Stimulated activated naive CD8-positive, alpha-beta T cell treated with anti-CD3 and anti-CD28 coated beads, Interleukin-15, Interleukin-2, amounts not matched to agents 100 ng/mL and 50 ng/mL, for 24 hours (primary cell): ENCODE data around the gene RTN3.

Experiments
- H3K27ac Mint-ChIP-seq: one replicate; pipeline ENCODE4 v1.8.0; 2021; ENCODE audit warnings: mild to moderate bottlenecking, mixed read lengths
- H3K27me3 Mint-ChIP-seq: one replicate; pipeline ENCODE4 v1.8.0; 2021; ENCODE audit warnings: mixed read lengths
- H3K36me3 Mint-ChIP-seq: one replicate; pipeline ENCODE4 v1.8.0; 2021; ENCODE audit warnings: low read depth, mixed read lengths
- H3K4me1 Mint-ChIP-seq: one replicate; pipeline ENCODE4 v1.8.0; 2021; ENCODE audit warnings: low read depth, mixed read lengths
- H3K4me3 Mint-ChIP-seq: one replicate; pipeline ENCODE4 v1.8.0; 2021; ENCODE audit warnings: mild to moderate bottlenecking, mixed read lengths
- H3K9me3 Mint-ChIP-seq: one replicate; pipeline ENCODE4 v1.8.0; 2021; ENCODE audit warnings: mixed read lengths

Gene RTN3

GRCh38 chr11:63705526-63705925, 24.2 kb downstream of the RTN3 start:
- Mint-ChIP-seq H3K27ac (no peak overlapping the region), H3K4me1 (peaks cover 8% of the 10 kb centered on the region), H3K36me3 (peaks cover 3% of the 10 kb centered on the region), H3K27me3 (no peaks in the 10 kb centered on the region), H3K4me3 (no peak overlapping the region), H3K9me3 (no peaks in the 10 kb centered on the region)

DNA sequence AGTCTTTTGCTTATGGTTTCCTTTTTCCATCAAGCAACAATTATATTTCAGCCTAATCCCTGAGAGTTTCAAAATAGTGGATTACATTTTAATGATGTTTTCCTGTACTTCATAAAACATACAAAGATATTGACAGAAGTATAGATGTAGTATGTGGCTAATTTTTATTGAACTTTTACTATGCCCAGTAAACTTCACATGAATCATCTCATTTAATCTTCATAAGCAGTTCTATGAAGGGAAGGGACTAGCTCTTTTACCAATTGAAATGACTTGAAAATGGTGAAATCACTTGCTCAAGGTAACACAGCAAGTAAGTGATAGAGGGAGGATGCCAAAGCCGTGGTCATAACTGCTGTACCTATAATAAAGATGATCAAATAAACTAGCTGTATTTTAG, 27.5 kb downstream of the RTN3 start:
- Mint-ChIP-seq H3K4me1 (peaks cover 4% of the 10 kb centered on the region), H3K27ac (no peak overlapping the region), H3K9me3 (no peaks in the 10 kb centered on the region), H3K36me3 (no peaks in the 10 kb centered on the region), H3K4me3 (no peak overlapping the region), H3K27me3 (no peaks in the 10 kb centered on the region)

GRCh38 chr11:63709336-63709884, 28.1 kb downstream of the RTN3 start:
- H3K36me3 Mint-ChIP-seq: no peaks in the 10 kb centered on the region
- H3K27me3 Mint-ChIP-seq: no peaks in the 10 kb centered on the region
- peaks cover 4% of the 10 kb centered on the region for H3K4me1 Mint-ChIP-seq
- H3K27ac Mint-ChIP-seq: no peak overlapping the region
- H3K4me3 Mint-ChIP-seq: no peak overlapping the region
- H3K9me3 Mint-ChIP-seq: no peaks in the 10 kb centered on the region

- H3K27me3 Mint-ChIP-seq: no peaks in the 10 kb centered on the region
- no peaks in the 10 kb centered on the region for H3K36me3 Mint-ChIP-seq
- no peak overlapping the region for H3K4me3 Mint-ChIP-seq
- no peaks in the 10 kb centered on the region for H3K9me3 Mint-ChIP-seq
- H3K4me1 Mint-ChIP-seq: peaks cover 4% of the 10 kb centered on the region
- no peak overlapping the region for H3K27ac Mint-ChIP-seq
These were observed 29.3 kb downstream of the RTN3 start for GRCh38 chr11:63710476-63711217.

DNA sequence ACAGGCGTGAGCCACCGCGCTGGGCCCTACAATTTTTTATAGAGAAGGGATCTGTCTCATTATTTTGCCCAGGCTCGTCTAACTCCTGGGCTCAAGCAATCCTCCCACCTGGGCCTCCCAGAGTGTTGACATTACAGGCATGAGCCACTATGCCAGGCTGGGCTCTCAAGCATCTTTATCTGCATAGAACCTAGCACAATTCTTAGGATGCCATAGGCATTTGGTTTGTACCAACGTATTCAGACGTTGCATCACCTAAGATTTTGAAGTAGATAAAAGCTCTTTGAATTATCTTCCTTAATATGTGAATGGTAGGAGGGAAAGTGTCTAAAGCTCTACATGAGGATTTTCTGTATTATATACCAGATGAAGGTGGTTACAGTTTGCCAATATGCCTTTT, 30.5 kb downstream of the RTN3 start:
- Mint-ChIP-seq H3K4me1 (peaks cover 4% of the 10 kb centered on the region), H3K9me3 (no peaks in the 10 kb centered on the region), H3K27me3 (no peaks in the 10 kb centered on the region), H3K27ac (no peak overlapping the region), H3K36me3 (no peaks in the 10 kb centered on the region), H3K4me3 (no peak overlapping the region)

- Mint-ChIP-seq H3K4me1 (peaks cover 4% of the 10 kb centered on the region), H3K36me3 (peaks cover 6% of the 10 kb centered on the region), H3K4me3 (no peak overlapping the region), H3K9me3 (no peaks in the 10 kb centered on the region), H3K27ac (no peak overlapping the region), H3K27me3 (no peaks in the 10 kb centered on the region)
These were observed 32.5 kb downstream of the RTN3 start for GRCh38 chr11:63713766-63714165.

DNA sequence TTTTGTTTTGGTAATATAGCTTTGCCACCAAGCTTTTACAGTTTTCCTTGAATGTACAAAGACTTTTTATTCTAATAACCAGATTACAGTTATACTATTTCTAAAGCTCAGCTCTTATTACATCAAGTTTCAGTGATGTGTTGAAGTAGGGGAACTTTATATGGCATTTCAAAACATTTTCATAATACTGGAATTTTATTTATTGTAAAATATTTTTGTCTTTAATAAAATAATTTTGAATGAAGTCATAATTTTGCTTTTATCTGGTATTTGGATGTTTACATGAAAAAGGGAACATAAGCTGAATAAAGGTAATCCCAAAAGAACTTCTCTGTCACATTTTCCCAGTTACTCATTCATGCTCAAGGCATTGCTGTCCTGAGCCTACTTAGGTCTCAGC, 34.7 kb downstream of the RTN3 start:
- no peak overlapping the region for H3K4me3 Mint-ChIP-seq
- H3K36me3 Mint-ChIP-seq: peaks cover 9% of the 10 kb centered on the region
- no peaks in the 10 kb centered on the region for H3K27me3 Mint-ChIP-seq
- H3K27ac Mint-ChIP-seq: no peak overlapping the region
- H3K9me3 Mint-ChIP-seq: no peaks in the 10 kb centered on the region
- peaks cover 4% of the 10 kb centered on the region for H3K4me1 Mint-ChIP-seq

GRCh38 chr11:63719001-63719400, 37.7 kb downstream of the RTN3 start:
- H3K4me1 Mint-ChIP-seq: no peaks in the 10 kb centered on the region
- H3K4me3 Mint-ChIP-seq: no peak overlapping the region
- H3K27me3 Mint-ChIP-seq: no peaks in the 10 kb centered on the region
- H3K9me3 Mint-ChIP-seq: no peaks in the 10 kb centered on the region
- H3K36me3 Mint-ChIP-seq: peaks cover 9% of the 10 kb centered on the region
- no peak overlapping the region for H3K27ac Mint-ChIP-seq

DNA sequence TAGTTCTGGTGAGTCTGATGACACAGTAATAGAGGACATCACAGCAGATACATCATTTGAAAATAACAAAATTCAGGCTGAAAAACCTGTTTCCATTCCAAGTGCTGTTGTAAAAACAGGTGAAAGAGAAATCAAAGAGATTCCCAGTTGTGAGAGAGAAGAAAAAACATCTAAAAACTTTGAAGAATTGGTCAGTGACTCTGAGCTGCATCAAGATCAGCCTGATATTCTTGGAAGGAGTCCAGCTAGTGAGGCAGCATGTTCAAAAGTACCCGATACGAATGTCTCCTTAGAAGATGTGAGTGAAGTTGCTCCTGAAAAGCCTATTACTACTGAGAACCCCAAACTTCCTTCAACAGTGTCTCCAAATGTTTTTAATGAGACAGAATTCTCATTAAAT, 38.7 kb downstream of the RTN3 start:
- Mint-ChIP-seq H3K27ac (no peak overlapping the region), H3K36me3 (peaks cover 9% of the 10 kb centered on the region), H3K4me1 (no peaks in the 10 kb centered on the region), H3K27me3 (no peaks in the 10 kb centered on the region), H3K9me3 (no peaks in the 10 kb centered on the region), H3K4me3 (no peak overlapping the region)

DNA sequence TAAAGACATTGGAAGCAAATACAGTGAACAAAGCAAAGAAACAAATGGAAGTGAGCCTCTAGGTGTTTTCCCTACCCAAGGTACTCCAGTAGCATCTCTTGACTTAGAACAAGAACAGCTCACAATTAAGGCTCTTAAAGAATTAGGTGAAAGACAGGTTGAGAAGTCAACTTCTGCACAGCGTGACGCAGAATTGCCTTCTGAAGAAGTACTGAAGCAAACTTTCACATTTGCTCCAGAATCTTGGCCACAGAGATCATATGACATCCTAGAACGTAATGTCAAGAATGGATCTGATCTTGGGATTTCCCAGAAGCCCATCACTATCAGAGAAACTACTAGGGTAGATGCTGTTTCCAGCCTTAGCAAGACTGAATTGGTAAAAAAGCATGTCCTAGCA, 39.3 kb downstream of the RTN3 start:
- Mint-ChIP-seq H3K4me1 (no peaks in the 10 kb centered on the region), H3K27ac (no peak overlapping the region), H3K27me3 (no peaks in the 10 kb centered on the region), H3K36me3 (peaks cover 9% of the 10 kb centered on the region), H3K4me3 (no peak overlapping the region), H3K9me3 (no peaks in the 10 kb centered on the region)

GRCh38 chr11:63729326-63729725, 48.0 kb downstream of the RTN3 start:
- Mint-ChIP-seq H3K36me3 (no peaks in the 10 kb centered on the region), H3K27ac (no peak overlapping the region), H3K27me3 (no peaks in the 10 kb centered on the region), H3K9me3 (no peaks in the 10 kb centered on the region), H3K4me3 (no peak overlapping the region), H3K4me1 (no peaks in the 10 kb centered on the region)

- H3K27ac Mint-ChIP-seq: no peak overlapping the region
- H3K4me1 Mint-ChIP-seq: peaks cover 3% of the 10 kb centered on the region
- H3K9me3 Mint-ChIP-seq: no peaks in the 10 kb centered on the region
- H3K36me3 Mint-ChIP-seq: no peaks in the 10 kb centered on the region
- no peaks in the 10 kb centered on the region for H3K27me3 Mint-ChIP-seq
- no peak overlapping the region for H3K4me3 Mint-ChIP-seq
These were observed 55.6 kb downstream of the RTN3 start for GRCh38 chr11:63736864-63737263.

DNA sequence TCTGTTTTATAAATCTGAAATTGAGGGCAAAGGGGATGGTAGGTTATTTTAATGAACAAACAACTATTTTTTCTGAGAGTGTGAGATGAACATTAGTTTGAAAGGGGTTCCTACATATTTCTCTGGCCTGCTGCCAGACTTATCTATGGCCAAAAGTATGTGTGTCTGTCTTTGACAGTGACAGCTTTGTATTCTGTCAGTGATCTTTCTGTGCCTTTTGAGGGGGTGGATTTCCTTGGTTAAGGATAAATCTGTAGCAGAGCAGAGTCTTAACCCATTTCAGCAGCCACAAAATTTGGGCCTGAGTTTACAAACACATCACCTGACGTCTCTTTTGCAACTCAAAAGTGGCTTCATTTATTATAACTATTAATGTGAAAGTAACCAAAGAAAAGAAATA, 56.4 kb downstream of the RTN3 start:
- no peaks in the 10 kb centered on the region for H3K9me3 Mint-ChIP-seq
- peaks cover 3% of the 10 kb centered on the region for H3K4me1 Mint-ChIP-seq
- no peak overlapping the region for H3K27ac Mint-ChIP-seq
- H3K4me3 Mint-ChIP-seq: no peak overlapping the region
- no peaks in the 10 kb centered on the region for H3K36me3 Mint-ChIP-seq
- no peaks in the 10 kb centered on the region for H3K27me3 Mint-ChIP-seq

DNA sequence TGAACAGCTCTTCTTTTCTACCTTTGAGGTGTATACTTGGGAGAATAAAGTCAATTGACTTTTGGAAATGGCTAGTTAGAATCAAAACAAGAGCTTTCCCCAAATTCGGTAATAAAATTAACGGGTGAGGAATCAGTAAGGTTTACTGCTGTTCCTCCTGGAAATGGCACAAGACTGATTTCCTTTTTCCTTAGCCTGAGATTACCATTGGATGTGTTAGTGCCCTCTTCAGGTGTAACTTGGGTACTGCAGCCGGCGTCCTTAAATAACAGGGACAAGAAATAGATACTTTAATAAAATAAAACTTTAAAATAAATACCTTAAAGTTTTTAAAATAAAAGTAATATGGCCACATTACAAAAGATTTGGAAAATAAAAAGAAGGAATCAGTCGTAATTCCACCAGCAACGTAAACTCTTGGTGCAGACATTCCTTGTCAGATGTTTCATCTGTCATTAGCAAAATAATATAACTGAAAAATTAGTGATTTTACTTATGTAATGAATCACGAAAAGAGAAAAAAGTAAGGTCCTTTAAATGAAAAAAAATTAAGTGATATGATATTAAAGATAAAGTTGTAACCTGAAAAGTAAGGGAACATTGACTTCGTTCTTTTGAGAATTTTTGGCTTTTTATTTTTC, 57.5 kb downstream of the RTN3 start:
- Mint-ChIP-seq H3K27me3 (no peaks in the 10 kb centered on the region), H3K9me3 (no peaks in the 10 kb centered on the region), H3K4me1 (peaks cover 3% of the 10 kb centered on the region), H3K27ac (no peak overlapping the region), H3K36me3 (no peaks in the 10 kb centered on the region), H3K4me3 (no peak overlapping the region)

- H3K9me3 Mint-ChIP-seq: no peaks in the 10 kb centered on the region
- no peaks in the 10 kb centered on the region for H3K36me3 Mint-ChIP-seq
- H3K4me3 Mint-ChIP-seq: no peak overlapping the region
- H3K27ac Mint-ChIP-seq: no peak overlapping the region
- H3K27me3 Mint-ChIP-seq: no peaks in the 10 kb centered on the region
- no peaks in the 10 kb centered on the region for H3K4me1 Mint-ChIP-seq
These were observed 64.2 kb downstream of the RTN3 start for GRCh38 chr11:63745304-63746170.
